ENCODE results near the gene TBC1D9.

The TBC1D9 gene

DNA sequence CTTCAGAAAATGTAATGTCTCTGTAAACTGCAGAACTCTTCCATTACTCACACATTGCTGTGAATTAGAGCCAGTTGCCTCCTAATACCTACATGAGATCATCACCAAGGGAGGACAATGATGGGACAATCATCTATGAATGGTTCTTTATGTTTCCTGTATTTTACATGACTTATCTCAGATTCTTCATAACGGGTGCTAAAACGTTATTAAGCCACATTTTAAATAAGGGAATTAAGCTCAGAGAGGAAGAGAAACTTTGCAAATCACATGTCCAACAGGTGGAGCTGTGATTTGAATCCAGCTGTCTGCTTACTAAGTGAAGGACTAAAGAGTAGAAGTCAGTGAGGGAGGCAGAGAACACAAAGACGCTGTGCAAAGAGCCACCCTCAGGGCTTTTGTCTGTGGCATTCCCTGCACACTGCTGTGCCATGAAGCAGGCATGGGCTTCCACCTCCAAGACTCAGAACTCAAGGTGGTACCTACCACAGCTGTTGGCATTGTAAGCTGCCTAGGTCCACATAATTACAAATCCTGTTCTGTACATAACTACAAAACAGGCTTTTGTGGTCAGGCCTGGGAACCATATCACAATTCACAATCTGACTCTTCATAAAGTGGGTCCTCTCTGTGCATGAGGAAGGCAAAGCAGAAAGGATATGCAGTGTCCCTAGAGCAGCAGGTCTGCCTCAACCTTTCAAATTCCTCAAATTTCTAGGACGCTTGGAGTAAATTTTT, 12.8 kb downstream of the TBC1D9 start:
- no peak overlapping the region for H3K4me3 ChIP-seq (ENCODE audit: low read depth, low read length)
- TF ChIP-seq, protein P1, sequence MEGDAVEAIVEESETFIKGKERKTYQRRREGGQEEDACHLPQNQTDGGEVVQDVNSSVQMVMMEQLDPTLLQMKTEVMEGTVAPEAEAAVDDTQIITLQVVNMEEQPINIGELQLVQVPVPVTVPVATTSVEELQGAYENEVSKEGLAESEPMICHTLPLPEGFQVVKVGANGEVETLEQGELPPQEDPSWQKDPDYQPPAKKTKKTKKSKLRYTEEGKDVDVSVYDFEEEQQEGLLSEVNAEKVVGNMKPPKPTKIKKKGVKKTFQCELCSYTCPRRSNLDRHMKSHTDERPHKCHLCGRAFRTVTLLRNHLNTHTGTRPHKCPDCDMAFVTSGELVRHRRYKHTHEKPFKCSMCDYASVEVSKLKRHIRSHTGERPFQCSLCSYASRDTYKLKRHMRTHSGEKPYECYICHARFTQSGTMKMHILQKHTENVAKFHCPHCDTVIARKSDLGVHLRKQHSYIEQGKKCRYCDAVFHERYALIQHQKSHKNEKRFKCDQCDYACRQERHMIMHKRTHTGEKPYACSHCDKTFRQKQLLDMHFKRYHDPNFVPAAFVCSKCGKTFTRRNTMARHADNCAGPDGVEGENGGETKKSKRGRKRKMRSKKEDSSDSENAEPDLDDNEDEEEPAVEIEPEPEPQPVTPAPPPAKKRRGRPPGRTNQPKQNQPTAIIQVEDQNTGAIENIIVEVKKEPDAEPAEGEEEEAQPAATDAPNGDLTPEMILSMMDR (IDR thresholded peaks at IDR 0.05; ENCODE audit: control insufficient read depth, extremely low read depth, insufficient read depth) = peak; percentile 25; the same call in 1 of the 2 replicates
- no peak for DNase-seq (ENCODE audit: low read depth)

DNA sequence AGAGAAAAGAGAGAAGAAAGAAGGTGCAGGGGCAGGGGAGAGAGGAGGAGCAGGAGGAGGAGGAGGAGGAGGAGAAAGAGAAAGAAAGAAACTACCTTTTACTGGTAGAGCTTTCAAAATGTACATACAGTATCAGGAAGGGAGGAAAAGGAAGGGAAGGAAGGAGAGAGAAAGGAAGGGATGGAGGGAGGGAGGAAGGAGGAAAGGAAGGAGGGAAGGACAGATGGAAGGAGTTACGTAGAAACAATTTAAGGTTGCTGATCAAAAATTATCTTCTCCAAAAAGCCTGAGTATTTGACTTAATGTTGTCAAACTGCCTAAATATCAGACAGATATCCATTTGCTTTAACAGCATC, 13.4 kb downstream of the TBC1D9 start:
- TF ChIP-seq, protein P1 (IDR thresholded peaks at IDR 0.05; ENCODE audit: control insufficient read depth, extremely low read depth, insufficient read depth) = no peak
- H3K4me3 ChIP-seq (ENCODE audit: low read depth, low read length) = no peak overlapping the region
- DNase-seq (ENCODE audit: low read depth) = no peak

DNA sequence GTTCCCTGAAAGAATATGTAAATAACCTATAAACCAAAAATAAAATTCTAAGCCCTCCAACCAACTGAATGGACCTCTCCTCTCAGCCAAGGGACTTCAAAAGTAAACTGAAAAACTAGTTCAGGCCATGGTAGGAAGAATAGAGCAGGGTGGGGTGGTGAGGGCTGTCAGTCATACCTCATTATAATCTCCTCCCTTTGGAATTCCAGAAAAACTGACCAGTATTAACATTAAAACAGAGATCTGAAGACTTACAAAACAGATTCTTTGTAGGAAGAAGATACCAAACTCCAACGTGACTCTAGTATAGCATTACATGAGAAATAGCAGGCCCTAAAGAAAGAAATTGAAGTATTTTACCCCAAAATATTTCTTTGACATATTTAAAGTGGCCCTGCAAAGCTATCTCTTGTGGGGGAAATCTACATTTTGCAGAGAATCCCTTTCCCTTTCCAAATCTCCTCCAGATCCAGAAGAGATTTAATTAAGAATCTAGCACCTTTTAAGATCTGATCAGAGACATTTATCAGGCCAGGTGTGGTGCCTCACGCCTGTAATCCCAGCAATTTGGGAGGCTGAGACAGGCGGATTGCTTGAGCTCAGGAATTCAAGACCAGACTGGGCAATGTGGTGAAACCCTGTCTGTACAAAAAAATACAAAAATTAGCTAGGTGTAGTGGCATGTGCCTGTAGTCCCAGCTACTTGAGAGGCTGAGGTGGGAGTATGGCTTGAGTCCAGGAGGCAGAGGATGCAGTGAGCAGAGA, 15.1 kb downstream of the TBC1D9 start:
- TF ChIP-seq, protein P1 (IDR thresholded peaks at IDR 0.05; ENCODE audit: control insufficient read depth, extremely low read depth, insufficient read depth) = no peak
- no peak for DNase-seq (ENCODE audit: low read depth)

DNA sequence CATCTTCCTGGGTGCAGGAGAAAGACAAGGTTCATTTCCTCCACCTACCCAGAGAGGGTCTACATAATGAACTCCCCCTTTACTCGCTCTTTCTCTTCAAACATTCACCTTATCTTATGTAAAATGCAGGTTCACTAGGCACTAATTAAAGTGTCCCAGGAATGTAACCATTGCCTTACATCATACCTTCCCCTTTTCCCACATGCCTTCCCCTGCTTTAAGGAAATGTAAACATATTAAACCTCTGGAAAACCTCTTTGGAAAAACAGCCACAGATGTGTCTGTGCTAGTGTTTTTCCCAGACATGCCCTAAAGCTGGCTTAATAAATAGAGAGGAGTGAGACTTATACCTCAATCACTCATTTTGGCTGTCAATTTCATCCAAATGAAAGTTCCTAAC, 15.8 kb downstream of the TBC1D9 start:
- no peak overlapping the region for H3K4me3 ChIP-seq (ENCODE audit: low read depth, low read length)
- TF ChIP-seq, protein P1 (IDR thresholded peaks at IDR 0.05; ENCODE audit: control insufficient read depth, extremely low read depth, insufficient read depth) = no peak
- DNase-seq (ENCODE audit: low read depth) = no peak

More for the DNA sequence above, 15.1 kb downstream of the TBC1D9 start:
- H3K4me3 ChIP-seq (ENCODE audit: low read depth, low read length) = no peak overlapping the region

DNA sequence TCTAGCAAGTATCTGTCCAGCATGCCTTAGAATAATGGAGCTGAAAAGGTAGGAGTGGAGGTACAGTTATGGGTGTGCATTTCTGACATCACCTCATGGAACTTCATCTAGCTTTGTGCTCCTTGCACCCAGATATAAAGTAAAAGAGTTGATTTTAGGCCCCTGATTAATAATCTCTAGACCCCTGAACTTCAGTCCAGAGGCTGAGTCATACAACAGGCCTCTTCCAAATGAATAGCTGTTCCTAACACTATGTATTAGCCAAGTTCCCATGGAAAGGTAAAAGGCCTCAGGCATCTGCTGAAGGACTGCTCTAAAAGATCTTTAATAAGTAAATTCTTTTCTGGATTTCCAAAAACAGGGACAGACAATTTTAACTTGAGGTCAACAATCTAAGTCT, 16.2 kb downstream of the TBC1D9 start:
- H3K4me3 ChIP-seq (ENCODE audit: low read depth, low read length) = no peak overlapping the region
- no peak for DNase-seq (ENCODE audit: low read depth)
- TF ChIP-seq, protein P1 (IDR thresholded peaks at IDR 0.05; ENCODE audit: control insufficient read depth, extremely low read depth, insufficient read depth) = no peak

DNA sequence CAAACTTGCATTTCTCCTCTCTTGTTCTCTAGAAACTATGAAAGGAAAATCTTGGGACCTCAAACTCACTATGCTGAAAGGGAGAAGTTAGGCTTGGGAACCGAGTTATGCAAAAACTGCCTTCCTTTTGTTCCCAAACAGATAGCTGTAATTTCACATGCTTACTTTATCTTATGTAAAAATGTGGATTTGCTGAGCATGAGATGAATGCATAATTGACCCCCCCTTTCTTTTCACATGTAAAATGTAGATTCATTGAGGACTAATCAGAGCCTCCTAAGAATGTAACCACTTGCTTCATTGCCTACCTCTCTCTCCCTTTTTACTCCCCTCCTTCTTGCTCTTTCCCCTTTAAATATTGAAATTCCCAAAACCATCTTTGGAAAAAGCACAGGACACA, 18.0 kb downstream of the TBC1D9 start:
- no peak overlapping the region for H3K4me3 ChIP-seq (ENCODE audit: low read depth, low read length)
- no peak for DNase-seq (ENCODE audit: low read depth)
- TF ChIP-seq, protein P1 (IDR thresholded peaks at IDR 0.05; ENCODE audit: control insufficient read depth, extremely low read depth, insufficient read depth) = no peak

Measured in LNCaP clone FGC (cell line).